ENCODE data around the gene RPS6KB2. TPM values are rescaled to one million over a fixed set of nuclear protein-coding genes. Genes with fewer than 3 reads are reported as not detected.

RPS6KB2 gene
- total and polyA plus RNA-seq, 2 experiments from 2014 or later = 29.5 to 41.3 TPM

DNA sequence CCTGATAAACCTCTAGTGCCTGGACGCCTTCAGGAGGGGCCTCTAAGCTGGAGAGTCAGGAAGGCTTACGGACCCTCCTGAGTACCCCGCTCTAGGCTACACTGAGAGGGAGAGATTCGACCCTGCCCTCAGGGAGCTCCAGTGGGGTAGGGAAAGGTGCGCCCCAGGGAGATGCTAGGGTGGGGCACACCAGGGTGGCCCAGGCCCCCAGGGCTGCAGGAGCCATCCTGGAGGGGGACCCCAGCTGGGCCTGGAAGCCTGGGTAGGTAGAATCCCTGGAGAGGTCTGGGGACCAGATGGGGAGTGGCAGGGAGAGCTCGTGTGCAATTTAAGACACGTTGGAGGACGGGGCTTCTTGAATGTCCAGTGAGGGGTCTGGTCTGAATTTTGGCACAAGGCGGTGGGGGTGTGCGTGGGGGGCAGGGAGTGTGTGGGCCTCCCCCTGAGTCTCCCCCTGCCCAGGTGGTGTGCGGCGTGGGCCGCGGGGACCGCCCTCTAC lies 8.1 kb upstream of the RPS6KB2 start:
- ATAC-seq = no peak
- Mint-ChIP-seq H3K27ac (no peak overlapping the region), H3K9me3 (no peaks in the 10 kb centered on the region; the same call in 2 of the 3 replicates), H3K27me3 (ENCODE audit: insufficient read depth, low read depth, poor library complexity) (peaks cover 21% of the 10 kb centered on the region), H3K4me1 (peaks cover 19% of the 10 kb centered on the region), H3K36me3 (ENCODE audit: low read depth) (no peaks in the 10 kb centered on the region), H3K4me3 (peak overlapping the region; percentile 69)
- no peaks in the 10 kb centered on the region for H3F3A ChIP-seq (replicated peaks; ENCODE audit: low read depth)
- H3K36me3 ChIP-seq (ENCODE audit: insufficient read depth) = no peaks in the 10 kb centered on the region
- no peaks in the 10 kb centered on the region for H4K20me1 ChIP-seq (replicated peaks; ENCODE audit: insufficient read depth)
- DNase-seq (ENCODE audit: low spot score) = no peak
- H3K4me1 ChIP-seq (ENCODE audit: insufficient read depth) = peaks cover 15% of the 10 kb centered on the region; the same call in 1 of the 2 replicates
- H3K27me3 ChIP-seq (ENCODE audit: insufficient read depth) = 0 out of 2 replicates have a peak, but pooled peaks cover 5% of the 10 kb centered on the region
- H3K79me2 ChIP-seq (replicated peaks; ENCODE audit: insufficient read depth) = no peaks in the 10 kb centered on the region
- H3K4me3 ChIP-seq = peak overlapping the region; percentile 67
- no peak overlapping the region for H2AFZ ChIP-seq
- H3K27ac ChIP-seq (ENCODE audit: low read depth) = no peak overlapping the region
- H3K4me2 ChIP-seq = peak overlapping the region; percentile 83
- no peaks in the 10 kb centered on the region for H3K9me2 ChIP-seq (ENCODE audit: insufficient read depth)
- TF ChIP-seq, protein P1, sequence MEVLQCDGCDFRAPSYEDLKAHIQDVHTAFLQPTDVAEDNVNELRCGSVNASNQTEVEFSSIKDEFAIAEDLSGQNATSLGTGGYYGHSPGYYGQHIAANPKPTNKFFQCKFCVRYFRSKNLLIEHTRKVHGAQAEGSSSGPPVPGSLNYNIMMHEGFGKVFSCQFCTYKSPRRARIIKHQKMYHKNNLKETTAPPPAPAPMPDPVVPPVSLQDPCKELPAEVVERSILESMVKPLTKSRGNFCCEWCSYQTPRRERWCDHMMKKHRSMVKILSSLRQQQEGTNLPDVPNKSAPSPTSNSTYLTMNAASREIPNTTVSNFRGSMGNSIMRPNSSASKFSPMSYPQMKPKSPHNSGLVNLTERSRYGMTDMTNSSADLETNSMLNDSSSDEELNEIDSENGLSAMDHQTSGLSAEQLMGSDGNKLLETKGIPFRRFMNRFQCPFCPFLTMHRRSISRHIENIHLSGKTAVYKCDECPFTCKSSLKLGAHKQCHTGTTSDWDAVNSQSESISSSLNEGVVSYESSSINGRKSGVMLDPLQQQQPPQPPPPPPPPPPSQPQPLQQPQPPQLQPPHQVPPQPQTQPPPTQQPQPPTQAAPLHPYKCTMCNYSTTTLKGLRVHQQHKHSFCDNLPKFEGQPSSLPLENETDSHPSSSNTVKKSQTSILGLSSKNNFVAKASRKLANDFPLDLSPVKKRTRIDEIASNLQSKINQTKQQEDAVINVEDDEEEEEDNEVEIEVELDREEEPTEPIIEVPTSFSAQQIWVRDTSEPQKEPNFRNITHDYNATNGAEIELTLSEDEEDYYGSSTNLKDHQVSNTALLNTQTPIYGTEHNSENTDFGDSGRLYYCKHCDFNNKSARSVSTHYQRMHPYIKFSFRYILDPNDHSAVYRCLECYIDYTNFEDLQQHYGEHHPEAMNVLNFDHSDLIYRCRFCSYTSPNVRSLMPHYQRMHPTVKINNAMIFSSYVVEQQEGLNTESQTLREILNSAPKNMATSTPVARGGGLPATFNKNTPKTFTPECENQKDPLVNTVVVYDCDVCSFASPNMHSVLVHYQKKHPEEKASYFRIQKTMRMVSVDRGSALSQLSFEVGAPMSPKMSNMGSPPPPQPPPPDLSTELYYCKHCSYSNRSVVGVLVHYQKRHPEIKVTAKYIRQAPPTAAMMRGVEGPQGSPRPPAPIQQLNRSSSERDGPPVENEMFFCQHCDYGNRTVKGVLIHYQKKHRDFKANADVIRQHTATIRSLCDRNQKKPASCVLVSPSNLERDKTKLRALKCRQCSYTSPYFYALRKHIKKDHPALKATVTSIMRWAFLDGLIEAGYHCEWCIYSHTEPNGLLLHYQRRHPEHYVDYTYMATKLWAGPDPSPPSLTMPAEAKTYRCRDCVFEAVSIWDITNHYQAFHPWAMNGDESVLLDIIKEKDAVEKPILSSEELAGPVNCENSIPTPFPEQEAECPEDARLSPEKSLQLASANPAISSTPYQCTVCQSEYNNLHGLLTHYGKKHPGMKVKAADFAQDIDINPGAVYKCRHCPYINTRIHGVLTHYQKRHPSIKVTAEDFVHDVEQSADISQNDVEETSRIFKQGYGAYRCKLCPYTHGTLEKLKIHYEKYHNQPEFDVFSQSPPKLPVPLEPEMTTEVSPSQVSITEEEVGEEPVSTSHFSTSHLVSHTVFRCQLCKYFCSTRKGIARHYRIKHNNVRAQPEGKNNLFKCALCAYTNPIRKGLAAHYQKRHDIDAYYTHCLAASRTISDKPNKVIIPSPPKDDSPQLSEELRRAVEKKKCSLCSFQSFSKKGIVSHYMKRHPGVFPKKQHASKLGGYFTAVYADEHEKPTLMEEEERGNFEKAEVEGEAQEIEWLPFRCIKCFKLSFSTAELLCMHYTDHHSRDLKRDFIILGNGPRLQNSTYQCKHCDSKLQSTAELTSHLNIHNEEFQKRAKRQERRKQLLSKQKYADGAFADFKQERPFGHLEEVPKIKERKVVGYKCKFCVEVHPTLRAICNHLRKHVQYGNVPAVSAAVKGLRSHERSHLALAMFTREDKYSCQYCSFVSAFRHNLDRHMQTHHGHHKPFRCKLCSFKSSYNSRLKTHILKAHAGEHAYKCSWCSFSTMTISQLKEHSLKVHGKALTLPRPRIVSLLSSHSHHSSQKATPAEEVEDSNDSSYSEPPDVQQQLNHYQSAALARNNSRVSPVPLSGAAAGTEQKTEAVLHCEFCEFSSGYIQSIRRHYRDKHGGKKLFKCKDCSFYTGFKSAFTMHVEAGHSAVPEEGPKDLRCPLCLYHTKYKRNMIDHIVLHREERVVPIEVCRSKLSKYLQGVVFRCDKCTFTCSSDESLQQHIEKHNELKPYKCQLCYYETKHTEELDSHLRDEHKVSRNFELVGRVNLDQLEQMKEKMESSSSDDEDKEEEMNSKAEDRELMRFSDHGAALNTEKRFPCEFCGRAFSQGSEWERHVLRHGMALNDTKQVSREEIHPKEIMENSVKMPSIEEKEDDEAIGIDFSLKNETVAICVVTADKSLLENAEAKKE (CRISPR knock-in tag; IDR thresholded peaks at IDR 0.05) = no peak
- TF ChIP-seq EZH2phosphoT487 (IDR thresholded peaks at IDR 0.05; ENCODE audit: unreplicated experiment) = no peak
- no peak for TF ChIP-seq NANOG (IDR thresholded peaks at IDR 0.05; ENCODE audit: borderline replicate concordance)
- TF ChIP-seq STAT1 (IDR thresholded peaks at IDR 0.05; ENCODE audit: unreplicated experiment) = no peak
- TF ChIP-seq CREB1 (CRISPR knock-in tag; IDR thresholded peaks at IDR 0.05; ENCODE audit: low read depth) = no peak
- TF ChIP-seq, protein P2, sequence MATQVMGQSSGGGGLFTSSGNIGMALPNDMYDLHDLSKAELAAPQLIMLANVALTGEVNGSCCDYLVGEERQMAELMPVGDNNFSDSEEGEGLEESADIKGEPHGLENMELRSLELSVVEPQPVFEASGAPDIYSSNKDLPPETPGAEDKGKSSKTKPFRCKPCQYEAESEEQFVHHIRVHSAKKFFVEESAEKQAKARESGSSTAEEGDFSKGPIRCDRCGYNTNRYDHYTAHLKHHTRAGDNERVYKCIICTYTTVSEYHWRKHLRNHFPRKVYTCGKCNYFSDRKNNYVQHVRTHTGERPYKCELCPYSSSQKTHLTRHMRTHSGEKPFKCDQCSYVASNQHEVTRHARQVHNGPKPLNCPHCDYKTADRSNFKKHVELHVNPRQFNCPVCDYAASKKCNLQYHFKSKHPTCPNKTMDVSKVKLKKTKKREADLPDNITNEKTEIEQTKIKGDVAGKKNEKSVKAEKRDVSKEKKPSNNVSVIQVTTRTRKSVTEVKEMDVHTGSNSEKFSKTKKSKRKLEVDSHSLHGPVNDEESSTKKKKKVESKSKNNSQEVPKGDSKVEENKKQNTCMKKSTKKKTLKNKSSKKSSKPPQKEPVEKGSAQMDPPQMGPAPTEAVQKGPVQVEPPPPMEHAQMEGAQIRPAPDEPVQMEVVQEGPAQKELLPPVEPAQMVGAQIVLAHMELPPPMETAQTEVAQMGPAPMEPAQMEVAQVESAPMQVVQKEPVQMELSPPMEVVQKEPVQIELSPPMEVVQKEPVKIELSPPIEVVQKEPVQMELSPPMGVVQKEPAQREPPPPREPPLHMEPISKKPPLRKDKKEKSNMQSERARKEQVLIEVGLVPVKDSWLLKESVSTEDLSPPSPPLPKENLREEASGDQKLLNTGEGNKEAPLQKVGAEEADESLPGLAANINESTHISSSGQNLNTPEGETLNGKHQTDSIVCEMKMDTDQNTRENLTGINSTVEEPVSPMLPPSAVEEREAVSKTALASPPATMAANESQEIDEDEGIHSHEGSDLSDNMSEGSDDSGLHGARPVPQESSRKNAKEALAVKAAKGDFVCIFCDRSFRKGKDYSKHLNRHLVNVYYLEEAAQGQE (IDR thresholded peaks at IDR 0.05; ENCODE audit: unreplicated experiment) = no peak
- TF ChIP-seq, protein P3, sequence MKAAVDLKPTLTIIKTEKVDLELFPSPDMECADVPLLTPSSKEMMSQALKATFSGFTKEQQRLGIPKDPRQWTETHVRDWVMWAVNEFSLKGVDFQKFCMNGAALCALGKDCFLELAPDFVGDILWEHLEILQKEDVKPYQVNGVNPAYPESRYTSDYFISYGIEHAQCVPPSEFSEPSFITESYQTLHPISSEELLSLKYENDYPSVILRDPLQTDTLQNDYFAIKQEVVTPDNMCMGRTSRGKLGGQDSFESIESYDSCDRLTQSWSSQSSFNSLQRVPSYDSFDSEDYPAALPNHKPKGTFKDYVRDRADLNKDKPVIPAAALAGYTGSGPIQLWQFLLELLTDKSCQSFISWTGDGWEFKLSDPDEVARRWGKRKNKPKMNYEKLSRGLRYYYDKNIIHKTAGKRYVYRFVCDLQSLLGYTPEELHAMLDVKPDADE (IDR thresholded peaks at IDR 0.05) = no peak
- no peak for TF ChIP-seq ZNF114 (CRISPR knock-in tag; IDR thresholded peaks at IDR 0.05)
- TF ChIP-seq EZH2 (IDR thresholded peaks at IDR 0.05; ENCODE audit: low read depth, unreplicated experiment) = no peak
